ENCODE results near the gene COL26A1.

DNA sequence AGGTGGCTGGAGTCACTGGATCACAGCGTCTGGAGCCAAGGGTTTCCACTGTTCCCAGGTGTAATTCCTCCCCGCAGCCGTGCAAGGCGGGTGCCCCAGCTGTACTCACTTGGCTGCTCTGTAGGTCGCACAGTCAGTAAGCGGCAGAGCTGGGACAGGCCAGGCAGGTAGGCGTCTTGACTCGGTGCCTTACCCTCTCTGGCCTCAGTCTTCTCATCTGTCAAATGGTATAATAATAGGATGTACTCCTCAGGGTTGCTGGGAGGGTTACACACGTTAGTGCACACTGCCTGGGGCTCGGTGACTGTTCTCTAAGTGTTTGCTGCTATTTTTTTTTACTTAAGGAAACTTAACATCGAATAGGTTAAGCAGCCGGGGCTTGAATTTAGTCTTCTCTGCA is 239.4 kb downstream of the COL26A1 start:
- TF ChIP-seq, protein P1, sequence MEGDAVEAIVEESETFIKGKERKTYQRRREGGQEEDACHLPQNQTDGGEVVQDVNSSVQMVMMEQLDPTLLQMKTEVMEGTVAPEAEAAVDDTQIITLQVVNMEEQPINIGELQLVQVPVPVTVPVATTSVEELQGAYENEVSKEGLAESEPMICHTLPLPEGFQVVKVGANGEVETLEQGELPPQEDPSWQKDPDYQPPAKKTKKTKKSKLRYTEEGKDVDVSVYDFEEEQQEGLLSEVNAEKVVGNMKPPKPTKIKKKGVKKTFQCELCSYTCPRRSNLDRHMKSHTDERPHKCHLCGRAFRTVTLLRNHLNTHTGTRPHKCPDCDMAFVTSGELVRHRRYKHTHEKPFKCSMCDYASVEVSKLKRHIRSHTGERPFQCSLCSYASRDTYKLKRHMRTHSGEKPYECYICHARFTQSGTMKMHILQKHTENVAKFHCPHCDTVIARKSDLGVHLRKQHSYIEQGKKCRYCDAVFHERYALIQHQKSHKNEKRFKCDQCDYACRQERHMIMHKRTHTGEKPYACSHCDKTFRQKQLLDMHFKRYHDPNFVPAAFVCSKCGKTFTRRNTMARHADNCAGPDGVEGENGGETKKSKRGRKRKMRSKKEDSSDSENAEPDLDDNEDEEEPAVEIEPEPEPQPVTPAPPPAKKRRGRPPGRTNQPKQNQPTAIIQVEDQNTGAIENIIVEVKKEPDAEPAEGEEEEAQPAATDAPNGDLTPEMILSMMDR (IDR thresholded peaks at IDR 0.05) = no peak
- TF ChIP-seq POLR2A (IDR thresholded peaks at IDR 0.05) = no peak
